MM.1S (cell line): ENCODE results near the gene NFATC2.
"Not testable (repeated sequence)": the region's sequence is repeated elsewhere in the genome, so short reads cannot be mapped to it uniquely, and the experiment has no call there.

Experiments
- DNase-seq: peaks from one replicate; pipeline ENCODE4 v3.0.0-alpha.2; 2015
- H2AFZ ChIP-seq: fragments of 300-600 bp; sonication (generic); 2 replicates; pipeline ENCODE4 v1.6.0; 2016; ENCODE audit warnings: antibody characterized with exemption, low read length
- H3F3A ChIP-seq: fragments of 300-600 bp; sonication (generic); 2 replicates; pipeline ENCODE4 v1.6.1; 2016; ENCODE audit warnings: mild to moderate bottlenecking, antibody characterized with exemption, low read length, moderate library complexity, mixed read lengths; ENCODE audit not compliant: insufficient read depth
- H3K27ac ChIP-seq: fragments of 300-600 bp; sonication (generic); 2 replicates; pipeline ENCODE4 v1.5.1; 2016; ENCODE audit warnings: mild to moderate bottlenecking, low read length
- H3K27me3 ChIP-seq: fragments of 300-600 bp; sonication (generic); replicated peaks from 2 replicates; pipeline ENCODE4 v1.6.0; 2016; ENCODE audit warnings: low read length; ENCODE audit not compliant: insufficient read depth
- H3K36me3 ChIP-seq: fragments of 300-600 bp; sonication (generic); replicated peaks from 2 replicates; pipeline ENCODE4 v1.6.1; 2016; ENCODE audit warnings: mild to moderate bottlenecking, low read length, mixed read lengths; ENCODE audit not compliant: insufficient read depth
- H3K4me1 ChIP-seq: fragments of 300-600 bp; sonication (generic); 2 replicates; pipeline ENCODE4 v1.6.1; 2016; ENCODE audit warnings: low read length, mixed read lengths
- H3K4me2 ChIP-seq: fragments of 300-600 bp; sonication (generic); 2 replicates; pipeline ENCODE4 v1.6.0; 2016; ENCODE audit warnings: low read depth, low read length
- H3K4me3 ChIP-seq: fragments of 300-600 bp; sonication (generic); 2 replicates; pipeline ENCODE4 v1.5.1; 2016; ENCODE audit warnings: low read length, mixed read lengths
- H3K79me2 ChIP-seq: fragments of 300-600 bp; sonication (generic); 2 replicates; pipeline ENCODE4 v1.6.1; 2016; ENCODE audit warnings: mixed run types, low read length, mixed read lengths
- H3K9ac ChIP-seq: fragments of 300-600 bp; sonication (generic); 2 replicates; pipeline ENCODE4 v1.6.1; 2016; ENCODE audit warnings: low read length, mixed read lengths
- H3K9me2 ChIP-seq: fragments of 300-600 bp; sonication (generic); replicated peaks from 2 replicates; pipeline ENCODE4 v1.6.1; 2016; ENCODE audit warnings: mild to moderate bottlenecking, low read length, mixed read lengths; ENCODE audit not compliant: insufficient read depth
- H3K9me3 ChIP-seq: fragments of 300-600 bp; sonication (generic); replicated peaks from 2 replicates; pipeline ENCODE4 v1.6.1; 2016; ENCODE audit warnings: mild to moderate bottlenecking, low read length, mixed read lengths; ENCODE audit not compliant: insufficient read depth
- H4K20me1 ChIP-seq: fragments of 300-600 bp; sonication (generic); 2 replicates; pipeline ENCODE4 v1.6.1; 2016; ENCODE audit warnings: mild to moderate bottlenecking, low read length, moderate library complexity, mixed read lengths; ENCODE audit not compliant: insufficient read depth
- EZH2 ChIP-seq: fragments of 300-600 bp; sonication (generic); optimal IDR thresholded peaks from 2 replicates; pipeline ENCODE3; 2017; ENCODE audit warnings: low read depth, mild to moderate bottlenecking, antibody characterized with exemption, low read length, mixed read lengths
- EZH2phosphoT487 ChIP-seq: fragments of 300-600 bp; sonication (generic); IDR thresholded peaks from 2 replicates; pipeline ENCODE4 v1.6.1; 2018; ENCODE audit warnings: antibody characterized with exemption, low read length
- TF ChIP-seq, protein P1 (sequence below): fragments of 300-600 bp; sonication (generic); IDR thresholded peaks from 2 replicates; pipeline ENCODE4 v1.5.1; 2016; ENCODE audit warnings: antibody characterized with exemption, low read length, mixed read lengths

Gene NFATC2

GRCh38 chr20:51569815-51570738 lies 27.6 kb upstream of the NFATC2 start:
- Histone ChIP-seq H3K4me3 (no peak overlapping the region), H3F3A (no peaks in the 10 kb centered on the region), H4K20me1 (no peaks in the 10 kb centered on the region), H2AFZ (no peak overlapping the region), H3K9me2 (no peaks in the 10 kb centered on the region), H3K27me3 (no peaks in the 10 kb centered on the region), H3K36me3 (no peaks in the 10 kb centered on the region), H3K9ac (no peak overlapping the region), H3K4me2 (no peak overlapping the region), H3K9me3 (no peaks in the 10 kb centered on the region), H3K79me2 (no peaks in the 10 kb centered on the region), H3K27ac (no peak overlapping the region), H3K4me1 (no peaks in the 10 kb centered on the region)
- no peak for DNase-seq
- TF ChIP-seq, protein P1, sequence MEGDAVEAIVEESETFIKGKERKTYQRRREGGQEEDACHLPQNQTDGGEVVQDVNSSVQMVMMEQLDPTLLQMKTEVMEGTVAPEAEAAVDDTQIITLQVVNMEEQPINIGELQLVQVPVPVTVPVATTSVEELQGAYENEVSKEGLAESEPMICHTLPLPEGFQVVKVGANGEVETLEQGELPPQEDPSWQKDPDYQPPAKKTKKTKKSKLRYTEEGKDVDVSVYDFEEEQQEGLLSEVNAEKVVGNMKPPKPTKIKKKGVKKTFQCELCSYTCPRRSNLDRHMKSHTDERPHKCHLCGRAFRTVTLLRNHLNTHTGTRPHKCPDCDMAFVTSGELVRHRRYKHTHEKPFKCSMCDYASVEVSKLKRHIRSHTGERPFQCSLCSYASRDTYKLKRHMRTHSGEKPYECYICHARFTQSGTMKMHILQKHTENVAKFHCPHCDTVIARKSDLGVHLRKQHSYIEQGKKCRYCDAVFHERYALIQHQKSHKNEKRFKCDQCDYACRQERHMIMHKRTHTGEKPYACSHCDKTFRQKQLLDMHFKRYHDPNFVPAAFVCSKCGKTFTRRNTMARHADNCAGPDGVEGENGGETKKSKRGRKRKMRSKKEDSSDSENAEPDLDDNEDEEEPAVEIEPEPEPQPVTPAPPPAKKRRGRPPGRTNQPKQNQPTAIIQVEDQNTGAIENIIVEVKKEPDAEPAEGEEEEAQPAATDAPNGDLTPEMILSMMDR: no peak
- TF ChIP-seq EZH2phosphoT487 (no peak), EZH2 (no peak)

GRCh38 chr20:51568533-51568932 lies 26.0 kb upstream of the NFATC2 start:
- not testable (repeated sequence) for H3K27ac ChIP-seq, H4K20me1 ChIP-seq, H2AFZ ChIP-seq, H3K9ac ChIP-seq, H3K9me3 ChIP-seq, H3K36me3 ChIP-seq, H3K4me2 ChIP-seq, H3K27me3 ChIP-seq, H3K4me1 ChIP-seq, H3K79me2 ChIP-seq, H3K4me3 ChIP-seq, DNase-seq, H3F3A ChIP-seq, H3K9me2 ChIP-seq

- Histone ChIP-seq H3K9ac (no peak overlapping the region), H3F3A (no peaks in the 10 kb centered on the region), H3K9me2 (no peaks in the 10 kb centered on the region), H3K4me2 (no peak overlapping the region), H3K79me2 (no peaks in the 10 kb centered on the region), H3K4me1 (no peaks in the 10 kb centered on the region), H3K27me3 (peaks cover 9% of the 10 kb centered on the region), H3K4me3 (no peak overlapping the region), H4K20me1 (no peaks in the 10 kb centered on the region), H2AFZ (no peak overlapping the region), H3K9me3 (no peaks in the 10 kb centered on the region), H3K36me3 (no peaks in the 10 kb centered on the region), H3K27ac (no peak overlapping the region)
- DNase-seq: no peak
- no peak for TF ChIP-seq EZH2phosphoT487
- TF ChIP-seq, protein P1: no peak
- no peak for TF ChIP-seq EZH2
These were observed 25.1 kb upstream of the NFATC2 start for GRCh38 chr20:51567622-51568021.

DNA sequence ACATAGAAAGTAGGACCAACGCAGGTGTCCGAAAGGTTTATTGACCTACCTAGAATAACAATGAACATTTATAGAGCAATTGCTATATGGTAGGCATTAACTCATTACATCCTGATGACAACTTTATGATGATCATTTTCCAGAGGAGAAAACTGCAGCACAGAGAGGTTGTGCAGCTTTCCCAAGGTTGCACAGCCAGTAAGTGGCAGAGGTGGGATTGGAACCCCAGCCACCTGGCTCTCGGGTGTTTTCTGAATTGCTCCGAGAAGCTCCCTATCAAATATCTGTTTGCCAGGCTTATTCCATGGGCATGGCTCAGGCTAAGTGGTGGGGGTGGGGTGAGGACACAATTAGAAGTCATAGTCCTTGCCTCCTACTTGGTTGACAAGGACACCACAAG lies 24.1 kb upstream of the NFATC2 start:
- no peak for DNase-seq
- H3K4me2 ChIP-seq: no peak overlapping the region

More for the DNA sequence above, 24.1 kb upstream of the NFATC2 start:
- Histone ChIP-seq H3K9ac (no peak overlapping the region), H3K27me3 (peaks cover 19% of the 10 kb centered on the region), H3K4me3 (no peak overlapping the region), H3K27ac (no peak overlapping the region), H3K9me3 (no peaks in the 10 kb centered on the region), H2AFZ (no peak overlapping the region), H3K9me2 (no peaks in the 10 kb centered on the region), H4K20me1 (no peaks in the 10 kb centered on the region), H3K4me1 (no peaks in the 10 kb centered on the region), H3K36me3 (no peaks in the 10 kb centered on the region), H3K79me2 (no peaks in the 10 kb centered on the region), H3F3A (no peaks in the 10 kb centered on the region)
- TF ChIP-seq, protein P1: no peak
- TF ChIP-seq EZH2: no peak
- TF ChIP-seq EZH2phosphoT487: no peak
